ENCODE results near the gene PRLH.

The PRLH gene

DNA sequence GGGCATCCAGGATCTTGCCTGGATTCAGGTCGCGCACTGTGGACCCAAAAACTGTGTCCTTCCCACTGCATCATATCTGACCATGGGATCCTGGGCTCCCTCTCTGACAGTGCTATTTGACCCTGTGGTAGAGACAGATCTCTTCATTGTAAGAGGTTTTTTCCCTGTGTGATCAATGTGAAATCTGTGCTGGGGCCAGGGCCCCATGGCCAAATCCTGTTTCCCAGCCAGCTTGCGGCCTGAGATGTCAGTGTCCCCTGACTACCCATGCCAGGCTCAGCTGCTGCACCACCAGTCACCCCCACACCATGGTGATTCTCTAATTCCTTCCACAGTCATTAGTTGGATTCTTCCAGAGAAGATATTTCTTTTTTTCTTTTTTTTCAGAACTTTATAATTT lies 3.5 kb downstream of the PRLH start:
- H3K36me3 ChIP-seq (ENCODE audit: control insufficient read depth, low read depth, low read length): no peaks in the 10 kb centered on the region
- no peaks in the 10 kb centered on the region for H3K27me3 ChIP-seq (ENCODE audit: control insufficient read depth, insufficient read depth, low read length)
- H3K4me3 ChIP-seq (ENCODE audit: low read length): no peak overlapping the region
- H3K4me1 ChIP-seq (ENCODE audit: control insufficient read depth, low read depth, low read length): peaks cover 7% of the 10 kb centered on the region
- no peak overlapping the region for H3K27ac ChIP-seq (ENCODE audit: low read length)
- H3K9ac ChIP-seq (ENCODE audit: low read length): no peak overlapping the region
- no peaks in the 10 kb centered on the region for H3K9me3 ChIP-seq (ENCODE audit: control insufficient read depth, low read depth, low read length)

DNA sequence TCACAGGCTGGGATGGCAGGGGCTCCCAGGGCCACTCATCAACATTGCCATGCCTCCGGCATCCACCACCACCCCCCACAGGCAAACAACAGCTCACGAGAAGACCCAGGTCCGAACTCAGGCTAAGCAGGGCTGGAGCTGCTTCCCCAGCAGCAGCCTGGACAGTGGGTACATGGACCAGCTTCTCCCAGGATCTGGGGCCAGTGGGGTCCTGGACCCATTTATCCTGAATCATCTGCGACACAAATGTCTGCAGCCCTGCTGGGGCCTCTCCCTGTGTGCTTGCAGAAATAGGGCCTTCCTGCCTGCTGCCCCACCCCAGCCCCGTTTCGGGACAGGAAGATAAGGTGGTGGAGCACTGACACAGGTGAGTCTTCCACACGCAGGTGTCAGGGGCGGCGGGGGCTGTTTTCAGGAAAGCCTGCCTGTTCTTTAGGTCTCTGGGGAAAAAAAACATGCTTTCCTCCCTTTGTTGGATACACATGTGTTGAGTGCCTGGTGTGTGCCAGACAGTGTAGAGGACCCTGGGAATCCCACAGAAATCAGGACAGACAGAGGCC lies 4.5 kb downstream of the PRLH start:
- no peaks in the 10 kb centered on the region for H3K9me3 ChIP-seq (ENCODE audit: control insufficient read depth, low read depth, low read length)
- no peaks in the 10 kb centered on the region for H3K27me3 ChIP-seq (ENCODE audit: control insufficient read depth, insufficient read depth, low read length)
- H3K27ac ChIP-seq (ENCODE audit: low read length): no peak overlapping the region
- peaks cover 7% of the 10 kb centered on the region for H3K4me1 ChIP-seq (ENCODE audit: control insufficient read depth, low read depth, low read length)
- no peak overlapping the region for H3K9ac ChIP-seq (ENCODE audit: low read length)
- H3K36me3 ChIP-seq (ENCODE audit: control insufficient read depth, low read depth, low read length): no peaks in the 10 kb centered on the region
- no peak overlapping the region for H3K4me3 ChIP-seq (ENCODE audit: low read length)

DNA sequence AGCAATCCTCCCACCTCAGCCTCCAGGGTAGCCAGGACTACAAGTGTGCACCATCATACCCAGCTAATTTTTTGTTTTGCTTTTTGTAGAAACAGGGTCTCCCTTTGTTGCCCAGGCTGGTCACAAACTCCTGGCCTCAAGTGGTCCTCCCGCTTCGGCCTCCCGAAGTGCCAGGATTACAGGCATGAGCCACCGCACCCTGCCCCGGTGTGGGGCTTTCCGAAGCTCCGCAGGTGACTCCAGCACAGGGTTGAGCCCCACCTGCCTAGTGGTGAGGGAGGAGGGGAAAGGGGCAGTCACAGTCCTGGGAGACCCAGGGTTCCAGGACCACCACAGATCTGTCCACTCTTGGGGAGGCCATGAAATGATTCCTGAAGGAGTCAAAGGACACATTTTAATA lies 5.2 kb downstream of the PRLH start:
- H3K4me3 ChIP-seq (ENCODE audit: low read length): no peak overlapping the region
- no peaks in the 10 kb centered on the region for H3K27me3 ChIP-seq (ENCODE audit: control insufficient read depth, insufficient read depth, low read length)
- peaks cover 7% of the 10 kb centered on the region for H3K4me1 ChIP-seq (ENCODE audit: control insufficient read depth, low read depth, low read length)
- H3K27ac ChIP-seq (ENCODE audit: low read length): no peak overlapping the region
- H3K9me3 ChIP-seq (ENCODE audit: control insufficient read depth, low read depth, low read length): no peaks in the 10 kb centered on the region
- no peaks in the 10 kb centered on the region for H3K36me3 ChIP-seq (ENCODE audit: control insufficient read depth, low read depth, low read length)
- no peak overlapping the region for H3K9ac ChIP-seq (ENCODE audit: low read length)

DNA sequence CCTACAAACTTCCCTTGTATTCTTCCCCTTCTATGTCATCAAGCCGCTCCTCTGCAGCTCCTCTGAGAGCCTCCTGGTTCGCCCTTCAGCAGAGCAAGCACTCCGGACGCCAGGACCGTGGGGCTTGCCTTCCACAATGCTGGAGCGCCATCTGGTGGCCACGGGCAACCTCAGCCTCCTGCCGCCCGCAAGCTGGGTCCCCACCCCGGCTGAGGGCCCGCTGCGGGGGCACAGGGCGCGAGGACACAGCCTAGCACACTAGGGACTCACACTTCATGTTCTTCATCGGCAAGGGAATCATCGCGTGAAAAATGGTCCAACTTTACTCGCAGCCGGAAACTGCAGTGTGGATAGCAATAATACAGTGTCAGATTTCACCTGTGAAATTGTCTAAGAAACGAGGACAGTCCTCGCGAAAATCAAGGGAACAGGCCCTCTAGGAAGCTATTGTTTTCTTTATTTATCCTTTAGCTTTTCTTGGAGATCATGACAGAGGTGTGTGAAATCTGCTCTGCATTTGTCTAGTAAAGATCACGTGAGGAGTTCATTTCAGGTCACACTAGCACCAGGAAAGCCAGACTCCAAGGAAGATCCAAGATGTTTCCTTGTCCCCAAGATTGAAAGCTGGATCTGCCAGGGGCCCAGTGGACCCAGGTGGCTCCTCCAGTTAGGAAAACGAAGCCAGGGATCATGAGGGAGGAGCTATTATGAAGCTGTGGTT lies 5.8 kb downstream of the PRLH start:
- Histone ChIP-seq H3K27ac (ENCODE audit: low read length) (no peak overlapping the region), H3K4me1 (ENCODE audit: control insufficient read depth, low read depth, low read length) (peaks cover 7% of the 10 kb centered on the region), H3K27me3 (ENCODE audit: control insufficient read depth, insufficient read depth, low read length) (no peaks in the 10 kb centered on the region), H3K4me3 (ENCODE audit: low read length) (no peak overlapping the region), H3K9me3 (ENCODE audit: control insufficient read depth, low read depth, low read length) (no peaks in the 10 kb centered on the region), H3K9ac (ENCODE audit: low read length) (no peak overlapping the region), H3K36me3 (ENCODE audit: control insufficient read depth, low read depth, low read length) (no peaks in the 10 kb centered on the region)

DNA sequence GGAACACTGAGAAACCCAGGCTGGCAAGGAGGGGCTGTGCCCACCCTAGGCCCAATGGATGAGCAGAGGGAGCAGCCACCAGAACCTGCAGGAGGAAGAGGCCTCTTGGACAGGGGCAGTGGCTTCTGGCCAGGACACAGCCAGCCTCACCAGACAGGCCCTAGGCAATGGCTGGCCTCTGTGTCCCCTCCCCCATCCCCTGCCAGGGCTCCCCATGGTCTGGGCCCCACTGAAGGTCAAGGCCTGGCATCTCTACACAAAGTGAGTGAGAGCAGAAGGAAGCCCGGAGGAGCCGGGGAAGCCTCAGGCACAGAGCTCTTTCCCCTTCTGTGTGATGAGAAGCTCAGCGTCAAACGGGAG lies 6.3 kb downstream of the PRLH start:
- no peaks in the 10 kb centered on the region for H3K36me3 ChIP-seq (ENCODE audit: control insufficient read depth, low read depth, low read length)
- H3K4me3 ChIP-seq (ENCODE audit: low read length): no peak overlapping the region
- H3K4me1 ChIP-seq (ENCODE audit: control insufficient read depth, low read depth, low read length): peaks cover 7% of the 10 kb centered on the region
- H3K27ac ChIP-seq (ENCODE audit: low read length): no peak overlapping the region
- no peaks in the 10 kb centered on the region for H3K9me3 ChIP-seq (ENCODE audit: control insufficient read depth, low read depth, low read length)
- H3K27me3 ChIP-seq (ENCODE audit: control insufficient read depth, insufficient read depth, low read length): no peaks in the 10 kb centered on the region
- H3K9ac ChIP-seq (ENCODE audit: low read length): no peak overlapping the region

DNA sequence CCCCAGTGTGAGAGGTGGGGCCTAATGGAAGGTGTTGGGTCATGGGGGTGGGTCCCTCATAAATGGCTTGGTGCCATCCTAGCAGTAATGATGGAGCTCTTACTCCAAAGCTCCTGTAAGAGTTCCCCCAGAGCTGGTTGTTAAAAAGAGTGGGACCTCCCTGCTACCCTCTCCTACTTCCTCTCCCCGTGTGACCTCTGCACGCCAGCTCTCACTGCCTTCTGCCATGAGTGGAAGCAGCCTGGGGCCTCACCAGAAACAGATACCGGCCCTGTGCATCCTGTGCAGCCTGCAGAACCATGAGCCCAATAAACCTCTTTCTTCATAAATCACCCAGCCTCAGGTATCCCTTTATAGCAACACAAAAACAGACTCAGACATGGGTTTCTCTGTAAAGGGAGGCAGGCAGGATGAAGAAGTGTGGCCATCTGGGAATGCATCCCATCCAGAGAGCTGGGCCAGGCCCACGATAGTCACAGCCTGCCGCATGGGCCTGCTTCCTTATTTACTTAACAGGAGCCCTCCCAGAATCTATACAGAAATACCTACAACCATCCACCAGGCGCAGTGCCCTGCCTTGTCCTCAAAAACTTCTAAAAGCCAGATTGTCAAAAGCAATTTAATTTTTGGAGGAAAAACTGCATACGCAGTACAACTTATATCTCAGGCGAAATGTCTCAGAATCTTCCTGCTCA lies 7.5 kb downstream of the PRLH start:
- Histone ChIP-seq H3K27ac (ENCODE audit: low read length) (no peak overlapping the region), H3K9ac (ENCODE audit: low read length) (no peak overlapping the region), H3K4me1 (ENCODE audit: control insufficient read depth, low read depth, low read length) (peaks cover 7% of the 10 kb centered on the region), H3K4me3 (ENCODE audit: low read length) (no peak overlapping the region), H3K27me3 (ENCODE audit: control insufficient read depth, insufficient read depth, low read length) (no peaks in the 10 kb centered on the region), H3K36me3 (ENCODE audit: control insufficient read depth, low read depth, low read length) (no peaks in the 10 kb centered on the region), H3K9me3 (ENCODE audit: control insufficient read depth, low read depth, low read length) (no peaks in the 10 kb centered on the region)

DNA sequence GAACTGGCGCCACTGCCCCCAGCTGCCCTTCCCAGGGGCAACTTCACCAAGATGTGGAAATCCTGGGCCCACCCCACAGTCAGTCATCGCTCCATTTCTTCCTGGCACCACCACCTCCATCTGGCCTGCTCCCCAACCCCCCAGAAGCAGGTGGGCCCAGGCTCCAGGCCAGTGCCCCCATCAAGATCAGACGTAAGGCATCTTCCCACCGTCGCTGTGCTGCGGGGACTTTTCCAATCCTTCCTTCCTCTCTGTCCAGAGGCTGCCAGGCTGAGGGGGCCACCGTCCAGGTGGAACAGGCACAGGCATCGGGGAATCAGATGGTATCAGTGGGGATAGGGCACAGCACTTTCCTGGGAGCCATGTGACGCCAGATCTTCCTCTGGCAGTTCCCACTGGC lies 8.1 kb downstream of the PRLH start:
- H3K27ac ChIP-seq (ENCODE audit: low read length): no peak overlapping the region
- H3K9ac ChIP-seq (ENCODE audit: low read length): no peak overlapping the region
- no peak overlapping the region for H3K4me3 ChIP-seq (ENCODE audit: low read length)
- no peaks in the 10 kb centered on the region for H3K36me3 ChIP-seq (ENCODE audit: control insufficient read depth, low read depth, low read length)
- H3K4me1 ChIP-seq (ENCODE audit: control insufficient read depth, low read depth, low read length): peaks cover 7% of the 10 kb centered on the region
- H3K9me3 ChIP-seq (ENCODE audit: control insufficient read depth, low read depth, low read length): no peaks in the 10 kb centered on the region
- H3K27me3 ChIP-seq (ENCODE audit: control insufficient read depth, insufficient read depth, low read length): no peaks in the 10 kb centered on the region

DNA sequence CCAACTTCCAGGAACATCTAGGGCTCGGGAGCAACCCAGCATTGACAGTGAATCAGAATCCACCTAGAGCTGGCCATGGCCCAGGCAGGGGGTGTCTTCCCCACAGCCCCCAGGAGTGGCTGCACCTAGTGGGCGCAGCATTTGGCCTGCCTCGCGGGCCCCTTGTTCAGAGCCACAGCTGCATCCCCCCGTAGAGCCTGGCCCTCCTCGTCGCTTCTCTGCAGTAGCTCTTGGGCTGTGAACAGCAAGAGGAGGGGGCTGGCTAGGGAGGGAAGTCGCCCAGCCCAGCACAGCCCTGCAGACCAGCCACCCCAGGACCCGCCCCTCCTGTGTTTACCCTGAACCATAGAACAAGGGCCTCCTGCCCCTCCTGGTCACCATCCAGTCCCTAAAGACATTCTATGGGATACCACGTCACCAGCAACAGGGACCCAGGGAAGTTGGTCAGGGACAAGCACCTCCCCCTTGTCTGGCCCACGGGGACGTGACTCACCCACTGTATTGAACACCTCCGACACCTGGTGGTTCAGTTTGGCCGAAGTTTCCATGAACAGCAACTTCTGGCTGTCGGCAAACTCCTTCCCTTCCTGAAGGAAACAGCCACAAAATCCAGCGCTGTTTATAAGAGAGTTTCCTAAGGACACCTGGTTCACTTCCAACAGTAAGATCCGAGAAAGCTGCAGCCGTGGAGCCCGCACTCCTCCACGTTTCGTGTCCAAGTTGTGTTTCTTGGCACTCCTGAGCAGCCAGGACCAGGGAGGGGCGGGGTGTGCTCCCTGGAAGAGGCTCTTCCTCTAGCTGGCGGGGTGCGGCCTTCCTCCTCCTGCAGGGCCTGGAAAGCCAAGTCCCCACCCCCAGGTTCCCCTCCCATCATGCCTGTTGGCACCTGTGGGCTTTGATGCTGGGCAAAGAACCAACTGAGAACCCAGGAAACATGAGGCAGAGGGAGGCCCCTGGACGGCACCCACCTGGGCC lies 8.8 kb downstream of the PRLH start:
- Histone ChIP-seq H3K9ac (ENCODE audit: low read length) (no peak overlapping the region), H3K36me3 (ENCODE audit: control insufficient read depth, low read depth, low read length) (no peaks in the 10 kb centered on the region)

DNA sequence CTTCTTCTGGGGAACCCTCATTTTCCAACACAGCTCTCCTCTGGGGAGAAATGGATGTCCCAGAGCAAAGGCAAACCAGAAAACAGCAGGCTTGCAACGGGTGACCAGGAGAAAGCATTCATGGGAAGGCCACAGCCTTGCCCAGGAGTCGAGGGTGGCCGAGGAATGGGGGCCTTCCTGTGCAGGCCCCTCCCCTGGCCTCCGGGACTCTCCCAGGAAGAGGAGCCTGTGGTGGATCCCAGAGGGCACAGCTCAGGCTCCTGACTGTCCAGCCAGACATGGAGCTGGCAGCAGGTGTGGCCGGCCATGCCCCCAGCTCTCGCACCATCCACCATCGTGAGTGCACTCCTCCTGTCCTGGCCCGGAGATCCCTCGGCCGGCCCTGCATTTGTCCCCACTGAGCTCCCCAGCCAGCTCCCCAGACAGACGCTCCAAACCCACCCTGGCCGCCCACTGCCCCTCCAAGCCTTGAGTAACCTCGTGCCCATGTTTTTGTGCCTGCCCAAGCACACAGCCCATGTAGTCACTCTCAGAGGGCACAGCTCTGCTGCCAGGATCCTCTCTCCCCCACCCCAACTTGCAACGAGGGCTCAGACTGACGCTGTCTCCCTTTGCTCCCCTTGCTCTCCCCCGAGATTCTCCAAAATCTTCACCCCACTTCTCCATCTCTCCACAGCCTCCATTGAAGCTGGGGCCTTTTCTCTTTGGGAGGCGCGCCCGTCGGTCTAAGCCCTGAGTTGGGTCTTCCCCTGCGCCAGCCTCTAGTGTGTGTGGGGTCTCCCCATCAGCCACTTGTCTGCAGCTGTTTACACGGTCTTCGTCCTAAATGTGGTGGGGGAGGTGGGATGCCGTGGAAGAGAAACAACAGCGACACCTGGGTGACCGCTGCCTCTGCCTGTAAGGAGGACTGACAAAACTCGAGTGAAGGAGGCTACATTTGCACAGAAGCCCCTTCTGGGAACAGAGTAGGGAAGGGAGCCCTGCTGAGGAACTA lies 9.8 kb downstream of the PRLH start:
- no peak overlapping the region for H3K27ac ChIP-seq (ENCODE audit: low read length)
- H3K9ac ChIP-seq (ENCODE audit: low read length): no peak overlapping the region
- H3K36me3 ChIP-seq (ENCODE audit: control insufficient read depth, low read depth, low read length): no peaks in the 10 kb centered on the region
- H3K27me3 ChIP-seq (ENCODE audit: control insufficient read depth, insufficient read depth, low read length): no peaks in the 10 kb centered on the region
- H3K4me3 ChIP-seq (ENCODE audit: low read length): no peak overlapping the region
- H3K9me3 ChIP-seq (ENCODE audit: control insufficient read depth, low read depth, low read length): no peaks in the 10 kb centered on the region
- peaks cover 7% of the 10 kb centered on the region for H3K4me1 ChIP-seq (ENCODE audit: control insufficient read depth, low read depth, low read length)

More for the DNA sequence above, 8.8 kb downstream of the PRLH start:
- Histone ChIP-seq H3K4me3 (ENCODE audit: low read length) (no peak overlapping the region), H3K9me3 (ENCODE audit: control insufficient read depth, low read depth, low read length) (no peaks in the 10 kb centered on the region), H3K27me3 (ENCODE audit: control insufficient read depth, insufficient read depth, low read length) (no peaks in the 10 kb centered on the region), H3K4me1 (ENCODE audit: control insufficient read depth, low read depth, low read length) (peaks cover 7% of the 10 kb centered on the region), H3K27ac (ENCODE audit: low read length) (no peak overlapping the region)

DNA sequence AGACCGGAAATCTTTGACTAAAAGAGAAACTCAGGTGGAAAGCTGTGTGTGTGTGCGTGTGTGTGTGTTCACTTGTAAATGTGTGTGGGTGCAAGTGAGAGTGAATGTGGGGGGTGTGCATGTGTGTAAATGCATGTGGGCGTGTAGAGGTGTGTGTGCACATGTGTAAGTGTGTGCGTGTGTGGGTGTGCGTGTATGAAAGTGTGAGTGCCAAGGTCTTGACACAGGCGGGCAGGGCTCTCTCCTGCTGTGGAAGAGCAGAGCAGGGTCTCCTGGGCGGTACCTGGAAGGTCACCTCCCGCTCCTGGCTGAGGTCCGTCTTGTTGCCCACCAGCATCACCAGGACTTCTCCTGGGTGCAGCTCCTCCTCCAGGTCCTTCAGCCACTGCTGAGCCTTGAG lies 10.6 kb downstream of the PRLH start:
- no peaks in the 10 kb centered on the region for H3K36me3 ChIP-seq (ENCODE audit: control insufficient read depth, low read depth, low read length)
- no peaks in the 10 kb centered on the region for H3K27me3 ChIP-seq (ENCODE audit: control insufficient read depth, insufficient read depth, low read length)
- no peaks in the 10 kb centered on the region for H3K9me3 ChIP-seq (ENCODE audit: control insufficient read depth, low read depth, low read length)
- H3K9ac ChIP-seq (ENCODE audit: low read length): no peak overlapping the region
- H3K4me3 ChIP-seq (ENCODE audit: low read length): no peak overlapping the region
- H3K27ac ChIP-seq (ENCODE audit: low read length): no peak overlapping the region
- peaks cover 11% of the 10 kb centered on the region for H3K4me1 ChIP-seq (ENCODE audit: control insufficient read depth, low read depth, low read length)
